ENCODE measurements around the gene TTLL5.
A peak's percentile ranks its signal among the peaks of the same experiment; 100 is the strongest.

The TTLL5 gene

DNA sequence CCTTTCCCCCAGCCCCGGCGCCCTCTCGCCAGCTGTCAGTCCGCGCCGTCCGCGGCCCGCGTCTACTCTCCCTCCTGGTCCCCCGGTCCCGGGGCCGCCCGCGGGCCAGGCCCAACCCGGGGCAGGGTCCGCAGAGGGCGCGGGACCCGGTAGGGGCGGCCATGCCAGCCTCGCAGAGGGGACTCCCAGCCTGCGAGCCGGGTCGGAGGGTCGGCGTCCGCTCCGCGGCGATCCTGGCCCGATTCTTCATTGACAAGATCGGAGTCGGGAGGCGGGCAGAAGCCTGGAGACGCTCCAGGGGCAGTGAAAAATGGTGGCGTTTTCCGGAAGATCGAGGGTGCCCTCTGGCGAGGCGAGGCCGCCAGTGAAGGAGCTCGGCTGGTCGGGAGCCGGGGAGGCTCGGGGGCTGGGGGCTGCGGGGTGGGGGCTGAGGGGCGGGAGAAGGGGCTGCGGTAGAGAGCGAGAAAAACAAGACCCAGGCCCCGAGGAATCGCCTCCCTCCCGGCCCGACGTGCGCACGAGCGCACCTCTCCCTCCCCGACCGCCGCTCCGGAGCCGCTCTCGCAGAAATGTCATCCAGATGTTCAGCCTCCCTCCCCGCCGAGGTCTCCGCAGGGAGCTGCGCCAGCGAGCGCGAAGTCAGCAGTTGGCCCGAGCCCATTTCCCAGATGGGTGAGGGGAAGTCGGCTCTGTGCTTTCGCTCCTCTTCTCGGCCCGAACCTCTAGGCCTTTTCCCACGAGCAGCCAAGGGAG, 321.4 kb downstream of the TTLL5 start:
- peaks cover 29% of the 10 kb centered on the region for H3K79me1 ChIP-seq (replicated peaks; ENCODE audit: low read length, poor library complexity, severe bottlenecking)

GRCh38 chr14:75983019-75983358, 321.9 kb downstream of the TTLL5 start:
- Histone ChIP-seq H3K27me3 (ENCODE audit: control insufficient read depth in 1 of 2, insufficient read depth in 1 of 2, low read length in 2 of 2) (no peaks in the 10 kb centered on the region), H2BK15ac (ENCODE audit: low read depth, poor library complexity, severe bottlenecking) (no peak overlapping the region), H2AK5ac (ENCODE audit: low read length, severe bottlenecking) (peak overlapping the region; percentile 58), H3K18ac (ENCODE audit: low read depth in 1 of 2, low read length in 2 of 2) (peak overlapping the region in 1 of 2 experiments; percentile 63), H3K4me2 (ENCODE audit: low read length, poor library complexity, severe bottlenecking) (peak overlapping the region; percentile 61), H3K14ac (ENCODE audit: low read length in 2 of 2) (no peak overlapping the region), H3K23ac (ENCODE audit: low read length in 2 of 2) (no peak overlapping the region), H3K27ac (ENCODE audit: low read length, poor library complexity, severe bottlenecking) (no peak overlapping the region), H3K9me3 (ENCODE audit: control insufficient read depth, low read length) (no peaks in the 10 kb centered on the region), H2BK120ac (ENCODE audit: low read depth, low read length) (no peak overlapping the region), H3K4ac (ENCODE audit: low read depth in 1 of 2, low read length in 2 of 2) (no peak overlapping the region), H3K79me1 (replicated peaks; ENCODE audit: low read length, poor library complexity, severe bottlenecking) (peaks cover 31% of the 10 kb centered on the region), H4K91ac (ENCODE audit: low read length) (no peak overlapping the region), H2BK5ac (ENCODE audit: low read depth, low read length, poor library complexity, severe bottlenecking) (no peak overlapping the region), H2BK12ac (ENCODE audit: low read length in 2 of 2) (no peak overlapping the region), H3K4me3 (ENCODE audit: insufficient read depth in 1 of 2, low read depth in 1 of 2, low read length in 2 of 2) (peak overlapping the region; percentile 55 to 78), H3K4me1 (ENCODE audit: control insufficient read depth, insufficient read depth, low read depth, low read length) (peaks cover 33% of the 10 kb centered on the region), H3K9ac (ENCODE audit: low read length) (peak overlapping the region; percentile 83), H2AFZ (ENCODE audit: low read depth, low read length) (peak overlapping the region; percentile 30), H3K36me3 (ENCODE audit: control insufficient read depth in 1 of 2, insufficient read depth in 2 of 2, low read depth in 1 of 2, low read length in 2 of 2) (no peaks in the 10 kb centered on the region), H4K8ac (ENCODE audit: low read length) (no peak overlapping the region)
- no peak for DNase-seq
- WGBS = 23% methylated on average over 7 of the region's 7 CpGs

More for the DNA sequence above, 321.4 kb downstream of the TTLL5 start:
- peak overlapping the region; percentile 35 for H2BK5ac ChIP-seq (ENCODE audit: low read depth, low read length, poor library complexity, severe bottlenecking)
- peak overlapping the region; percentile 82 for H3K27ac ChIP-seq (ENCODE audit: low read length, poor library complexity, severe bottlenecking)
- H3K14ac ChIP-seq (ENCODE audit: low read length in 2 of 2) = no peak overlapping the region
- peak overlapping the region; percentile 13 for H2BK15ac ChIP-seq (ENCODE audit: low read depth, poor library complexity, severe bottlenecking)
- H3K36me3 ChIP-seq (ENCODE audit: control insufficient read depth in 1 of 2, insufficient read depth in 2 of 2, low read depth in 1 of 2, low read length in 2 of 2) = no peaks in the 10 kb centered on the region
- peak overlapping the region; percentile 73 to 78 for H3K4me3 ChIP-seq (ENCODE audit: insufficient read depth in 1 of 2, low read depth in 1 of 2, low read length in 2 of 2)
- WGBS = under 1% methylated on average over 56 of the region's 77 CpGs
- H4K8ac ChIP-seq (ENCODE audit: low read length) = peak overlapping the region; percentile 51
- H3K9ac ChIP-seq (ENCODE audit: low read length) = peak overlapping the region; percentile 90
- H2BK120ac ChIP-seq (ENCODE audit: low read depth, low read length) = peak overlapping the region; percentile 65
- H4K91ac ChIP-seq (ENCODE audit: low read length) = peak overlapping the region; percentile 28
- DNase-seq = peak; percentile 85
- no peaks in the 10 kb centered on the region for H3K9me3 ChIP-seq (ENCODE audit: control insufficient read depth, low read length)
- H3K18ac ChIP-seq (ENCODE audit: low read depth in 1 of 2, low read length in 2 of 2) = peak overlapping the region; percentile 48 to 69
- no peaks in the 10 kb centered on the region for H3K27me3 ChIP-seq (ENCODE audit: control insufficient read depth in 1 of 2, insufficient read depth in 1 of 2, low read length in 2 of 2)
- H3K23ac ChIP-seq (ENCODE audit: low read length in 2 of 2) = no peak overlapping the region
- no peak overlapping the region for H3K4ac ChIP-seq (ENCODE audit: low read depth in 1 of 2, low read length in 2 of 2)
- peaks cover 34% of the 10 kb centered on the region for H3K4me1 ChIP-seq (ENCODE audit: control insufficient read depth, insufficient read depth, low read depth, low read length)
- peak overlapping the region; percentile 89 for H3K4me2 ChIP-seq (ENCODE audit: low read length, poor library complexity, severe bottlenecking)
- H2AK5ac ChIP-seq (ENCODE audit: low read length, severe bottlenecking) = no peak overlapping the region
- peak overlapping the region; percentile 79 for H2AFZ ChIP-seq (ENCODE audit: low read depth, low read length)
- no peak overlapping the region for H2BK12ac ChIP-seq (ENCODE audit: low read length in 2 of 2)

DNA sequence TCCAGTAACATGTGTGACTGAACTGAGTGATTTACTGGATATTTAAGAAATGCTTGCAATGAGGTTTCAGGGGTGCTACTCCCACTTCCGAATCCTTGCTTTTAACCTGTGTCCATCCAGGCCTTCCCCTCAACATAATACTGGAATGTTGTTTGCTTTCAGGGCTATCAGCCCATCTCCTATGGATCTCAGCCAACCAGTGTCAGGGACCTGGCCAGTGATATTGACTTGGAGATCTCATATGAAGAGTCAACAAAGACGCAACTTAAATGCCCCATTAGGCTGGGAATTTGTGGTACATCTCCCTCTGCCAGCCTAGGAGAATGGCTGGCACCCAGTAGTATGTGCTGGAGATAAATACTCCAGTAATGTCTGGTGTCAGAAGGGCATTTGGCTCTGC, 323.6 kb downstream of the TTLL5 start:
- Histone ChIP-seq H3K4me1 (ENCODE audit: control insufficient read depth, insufficient read depth, low read depth, low read length) (peaks cover 18% of the 10 kb centered on the region), H3K27ac (ENCODE audit: low read length, poor library complexity, severe bottlenecking) (no peak overlapping the region), H2AFZ (ENCODE audit: low read depth, low read length) (no peak overlapping the region), H3K14ac (ENCODE audit: low read length in 2 of 2) (no peak overlapping the region), H3K23ac (ENCODE audit: low read length in 2 of 2) (no peak overlapping the region), H3K36me3 (ENCODE audit: control insufficient read depth in 1 of 2, insufficient read depth in 2 of 2, low read depth in 1 of 2, low read length in 2 of 2) (peaks cover 2 to 3% of the 10 kb centered on the region in 2 experiments), H2AK5ac (ENCODE audit: low read length, severe bottlenecking) (no peak overlapping the region), H4K91ac (ENCODE audit: low read length) (no peak overlapping the region), H4K8ac (ENCODE audit: low read length) (no peak overlapping the region), H3K18ac (ENCODE audit: low read depth in 1 of 2, low read length in 2 of 2) (no peak overlapping the region), H3K27me3 (ENCODE audit: control insufficient read depth in 1 of 2, insufficient read depth in 1 of 2, low read length in 2 of 2) (no peaks in the 10 kb centered on the region), H3K9me3 (ENCODE audit: control insufficient read depth, low read length) (no peaks in the 10 kb centered on the region), H2BK12ac (ENCODE audit: low read length in 2 of 2) (no peak overlapping the region), H3K4me2 (ENCODE audit: low read length, poor library complexity, severe bottlenecking) (no peak overlapping the region), H3K79me1 (replicated peaks; ENCODE audit: low read length, poor library complexity, severe bottlenecking) (peaks cover 22% of the 10 kb centered on the region), H2BK120ac (ENCODE audit: low read depth, low read length) (no peak overlapping the region), H3K4me3 (ENCODE audit: insufficient read depth in 1 of 2, low read depth in 1 of 2, low read length in 2 of 2) (no peak overlapping the region), H3K4ac (ENCODE audit: low read depth in 1 of 2, low read length in 2 of 2) (no peak overlapping the region), H2BK15ac (ENCODE audit: low read depth, poor library complexity, severe bottlenecking) (no peak overlapping the region), H2BK5ac (ENCODE audit: low read depth, low read length, poor library complexity, severe bottlenecking) (no peak overlapping the region), H3K9ac (ENCODE audit: low read length) (no peak overlapping the region)
- no peak for DNase-seq
- 95% methylated on average over 2 of the region's 2 CpGs for WGBS

DNA sequence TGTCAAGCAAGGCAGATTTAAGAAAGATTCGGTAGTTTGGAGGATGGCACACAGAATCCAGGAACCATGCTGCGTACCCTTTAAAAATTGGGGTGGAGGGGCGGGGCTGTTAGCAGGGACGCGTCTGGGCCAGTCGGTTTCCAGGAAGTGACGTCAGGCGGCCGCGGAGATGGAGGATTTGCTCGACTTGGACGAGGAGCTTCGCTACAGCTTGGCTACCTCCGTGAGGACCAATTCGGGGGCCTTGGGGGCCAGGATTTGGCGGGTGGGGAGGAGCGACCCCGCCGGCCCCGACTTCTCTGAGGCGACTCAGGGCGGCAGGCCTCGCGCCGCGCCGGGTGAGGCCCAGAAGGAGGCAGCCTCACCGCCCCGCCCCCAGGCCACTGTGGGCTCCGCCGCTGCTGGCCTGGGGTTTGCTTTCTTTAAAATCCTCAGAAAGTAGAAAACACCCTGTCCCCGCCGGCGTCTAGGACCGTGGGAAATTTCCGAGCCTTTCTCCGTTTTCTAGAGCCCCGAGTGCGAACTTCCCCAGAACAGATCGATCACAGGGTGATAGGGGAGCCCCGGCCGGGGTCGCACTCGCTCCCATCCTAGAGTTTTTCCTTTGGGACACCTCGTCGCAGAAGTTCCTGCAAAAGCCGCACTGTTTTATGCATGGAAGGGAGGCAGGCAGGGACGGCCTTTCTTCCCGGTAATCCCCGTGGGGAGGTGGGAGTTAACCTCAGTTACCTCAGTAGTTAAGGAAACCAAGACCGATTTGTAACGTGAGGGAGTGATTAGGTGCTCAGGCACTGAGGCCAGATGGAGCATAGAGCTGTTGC, 324.8 kb downstream of the TTLL5 start, which contains the start of gene IFT43:
Gene IFT43, plus strand, starts transcription at position 146 of the 821 bp plus-strand sequence. Its CDS starts 24 bp downstream, at position 170.
- H2AFZ ChIP-seq (ENCODE audit: low read depth, low read length) = peak within 1 kb of the TSS; percentile 54
- H3K14ac ChIP-seq (ENCODE audit: low read length in 2 of 2) = no peak within 1 kb of the TSS
- peak within 1 kb of the TSS; percentile 89 for H2BK15ac ChIP-seq (ENCODE audit: low read depth, poor library complexity, severe bottlenecking)
- peak within 1 kb of the TSS in 1 of 2 experiments; percentile 59 for H2BK12ac ChIP-seq (ENCODE audit: low read length in 2 of 2)
- peaks cover 8 to 14% of the 10 kb centered on the region in 2 experiments for H3K36me3 ChIP-seq (ENCODE audit: control insufficient read depth in 1 of 2, insufficient read depth in 2 of 2, low read depth in 1 of 2, low read length in 2 of 2)
- peak; percentile 86 for DNase-seq
- H3K23ac ChIP-seq (ENCODE audit: low read length in 2 of 2) = peak within 1 kb of the TSS in 1 of 2 experiments; percentile 70
- peaks cover 16% of the 10 kb centered on the region for H3K79me1 ChIP-seq (replicated peaks; ENCODE audit: low read length, poor library complexity, severe bottlenecking)
- H3K9me3 ChIP-seq (ENCODE audit: control insufficient read depth, low read length) = no peaks in the 10 kb centered on the region
- no peak within 1 kb of the TSS for H2BK120ac ChIP-seq (ENCODE audit: low read depth, low read length)
- peak within 1 kb of the TSS in 1 of 2 experiments; percentile 65 for H3K18ac ChIP-seq (ENCODE audit: low read depth in 1 of 2, low read length in 2 of 2)
- H3K27ac ChIP-seq (ENCODE audit: low read length, poor library complexity, severe bottlenecking) = peak within 1 kb of the TSS; percentile 35
- no peaks in the 10 kb centered on the region for H3K27me3 ChIP-seq (ENCODE audit: control insufficient read depth in 1 of 2, insufficient read depth in 1 of 2, low read length in 2 of 2)
- H4K8ac ChIP-seq (ENCODE audit: low read length) = peak within 1 kb of the TSS; percentile 32
- WGBS = under 1% methylated on average over 52 of the region's 52 CpGs
- H2AK5ac ChIP-seq (ENCODE audit: low read length, severe bottlenecking) = no peak within 1 kb of the TSS
- H3K4me2 ChIP-seq (ENCODE audit: low read length, poor library complexity, severe bottlenecking) = peak within 1 kb of the TSS; percentile 87
- H4K91ac ChIP-seq (ENCODE audit: low read length) = no peak within 1 kb of the TSS
- H2BK5ac ChIP-seq (ENCODE audit: low read depth, low read length, poor library complexity, severe bottlenecking) = peak within 1 kb of the TSS; percentile 79
- peak within 1 kb of the TSS in 1 of 2 experiments; percentile 62 for H3K4ac ChIP-seq (ENCODE audit: low read depth in 1 of 2, low read length in 2 of 2)
- H3K9ac ChIP-seq (ENCODE audit: low read length) = peak within 1 kb of the TSS; percentile 97
- H3K4me1 ChIP-seq (ENCODE audit: control insufficient read depth, insufficient read depth, low read depth, low read length) = peaks cover 9% of the 10 kb centered on the region
- peak within 1 kb of the TSS; percentile 88 to 91 for H3K4me3 ChIP-seq (ENCODE audit: insufficient read depth in 1 of 2, low read depth in 1 of 2, low read length in 2 of 2)
